Spleen (tissue), 13 donors: ENCODE data around the gene CHURC1. TPM values are rescaled to one million over a fixed set of nuclear protein-coding genes. Genes with fewer than 3 reads are reported as not detected.
A peak's percentile ranks its signal among the peaks of the same experiment; 100 is the strongest.

ENCODE experiments used
- DNase-seq: peaks from one replicate; pipeline ENCODE4 v3.0.0-alpha.2; 2020
- H3K27ac ChIP-seq, 8 donors: fragments of 200-600 bp; sonication (generic) in 7 of 8; 1 replicate in 4 of 8; 2 replicates in 4 of 8; pipeline versions ENCODE4 v1.5.0 to v1.8.0; 2016 to 2021; ENCODE audit warnings: inconsistent platforms in 4 of 8, mild to moderate bottlenecking in 4 of 8, moderate library complexity in 1 of 8
- H3K27me3 ChIP-seq, 7 donors: fragments of 200-600 bp; sonication (generic) in 6 of 7; replicated peaks in 1 of 7; 1 replicate in 4 of 7; 2 replicates in 3 of 7; pipeline versions ENCODE4 v1.5.0 to v1.8.0; 2016 to 2021; ENCODE audit warnings: inconsistent platforms in 3 of 7, mild to moderate bottlenecking in 1 of 7
- H3K36me3 ChIP-seq, 6 donors: fragments of 200-600 bp; sonication (generic) in 5 of 6; 1 replicate in 4 of 6; 2 replicates in 2 of 6; pipeline versions ENCODE4 v1.5.0 to v1.8.0; 2016 to 2021; ENCODE audit warnings: inconsistent platforms in 2 of 6
- H3K4me1 ChIP-seq, 6 donors: fragments of 200-600 bp; sonication (generic) in 5 of 6; 1 replicate in 3 of 6; 2 replicates in 3 of 6; pipeline versions ENCODE4 v1.5.0 to v1.8.0; 2016 to 2021; ENCODE audit warnings: inconsistent platforms in 3 of 6
- H3K4me3 ChIP-seq, 8 donors: fragments of 200-600 bp; sonication (generic) in 7 of 8; 1 replicate in 4 of 8; 2 replicates in 4 of 8; pipeline versions ENCODE4 v1.5.0 to v1.8.0; 2016 to 2021; ENCODE audit warnings: inconsistent platforms in 4 of 8, mild to moderate bottlenecking in 4 of 8, moderate library complexity in 2 of 8
- H3K9me3 ChIP-seq, 8 donors: fragments of 200-600 bp; sonication (generic) in 7 of 8; 1 replicate in 4 of 8; 2 replicates in 4 of 8; pipeline versions ENCODE4 v1.5.0 to v1.8.0; 2016 to 2021; ENCODE audit warnings: inconsistent platforms in 4 of 8
- POLR2A ChIP-seq, 3 donors: fragments of 450-650 bp; IDR thresholded peaks; one replicate each; pipeline ENCODE4 v1.5.1; 2017; ENCODE audit warnings: antibody characterized with exemption in 3 of 3, mild to moderate bottlenecking in 1 of 3
- POLR2AphosphoS5 ChIP-seq, 3 donors: sonication (generic); formaldehyde crosslinking; IDR thresholded peaks; one replicate each; pipeline ENCODE4 v1.5.1; 2017; ENCODE audit warnings: antibody characterized with exemption in 3 of 3
- WGBS, 5 donors: extraction: QIAGEN DNeasy Blood & Tissue Kit in 3 of 5; methylation state at CpG; one replicate each; pipeline versions ENCODE4 v1.1.5 to v1.1.7; 2013 to 2018; 5-methylcytosine and 5-hydroxymethylcytosine counted together
- intact Hi-C: fragments of 100-400 bp; cut with DNase I; formaldehyde crosslinking; loops from one replicate; pipeline ENCODE4 v1.15.0; 2023; ENCODE audit warnings: low total_unique reads
- long read RNA-seq, 2 donors: transcript quantifications; one replicate each; lab custom pipeline, GENCODE V29; 2026
- polyA plus RNA-seq, 3 donors: library from polyadenylated mRNA; stranded (reverse); fragments of 200-250 nt; gene quantifications; one replicate each; pipeline ENCODE4 v1.2.1, GENCODE V29; 2013
- total RNA-seq, 7 donors: library from RNA; depleted of rRNA in 3 of 7; stranded (reverse); fragments of >200 nt in 3 of 7; fragmentation: NEBNext Ultra II Directional in 4 of 7; extraction: Animal tissue kit (Norgen Biotek cat#: 25700) in 4 of 7; gene quantifications; one replicate each; pipeline versions ENCODE4 v1.1.0 to v1.2.1, GENCODE V29; 2016 to 2021
- TF ChIP-seq, protein P1 (sequence below), 11 experiments: fragments of 200-600 bp in 7 of 11; fragments of 450-650 bp in 4 of 11; sonication (generic) in 4 of 11; IDR thresholded peaks in 8 of 11; conservative IDR thresholded peaks in 3 of 11; 1 replicate in 7 of 11; 2 replicates in 4 of 11; pipeline versions ENCODE4 v1.4.0 to v1.8.0; 2016 to 2021; ENCODE audit warnings: antibody characterized with exemption in 11 of 11, inconsistent platforms in 4 of 11, mild to moderate bottlenecking in 1 of 11
- donor health status: healthy with polysubstance abuse.
- donor health status: DM: no; HTN: no; CAD: no; lungs with moderate emphysema.
- donor health status: DM: no; HTN: no; CAD: no.
- donor health status: Bipolar disorder and iron deficiency.
- donor health status: healthy.
- donor health status: DM: no; HTN: no; CAD: no.
- donor health status: DM: yes; HTN: yes; CAD: no.

The CHURC1 gene
- total RNA-seq (100 to 1,000 TPM in 3 of 7 donors, 10 to 100 TPM in 4; 59.2 to 135 (median 81.3) TPM), polyA plus RNA-seq (10 to 100 TPM; 34.0 to 41.3 (median 40.7) TPM)
- long read RNA-seq, donor 1, transcript CHURC1-203 (4 exons, 2,629 nt): major isoform, 37 of 50 reads
- long read RNA-seq, donor 1, transcript CHURC1-208 (4 exons, 3,615 nt): minor isoform, 7 of 50 reads
- long read RNA-seq, donor 1, transcript CHURC1-202 (3 exons, 439 nt): minor isoform, 5 of 50 reads
- long read RNA-seq, donor 1, partial matches to known transcripts: 0 of 50 reads
- long read RNA-seq, donor 1, other reads (novel, unspliced or antisense): 0 of 50 reads
- long read RNA-seq, donor 2, transcript CHURC1-203 (4 exons, 2,629 nt): major isoform, 40 of 43 reads
- long read RNA-seq, donor 2, partial matches to known transcripts: 0 of 43 reads
- long read RNA-seq, donor 2, other reads (novel, unspliced or antisense): 0 of 43 reads

DNA sequence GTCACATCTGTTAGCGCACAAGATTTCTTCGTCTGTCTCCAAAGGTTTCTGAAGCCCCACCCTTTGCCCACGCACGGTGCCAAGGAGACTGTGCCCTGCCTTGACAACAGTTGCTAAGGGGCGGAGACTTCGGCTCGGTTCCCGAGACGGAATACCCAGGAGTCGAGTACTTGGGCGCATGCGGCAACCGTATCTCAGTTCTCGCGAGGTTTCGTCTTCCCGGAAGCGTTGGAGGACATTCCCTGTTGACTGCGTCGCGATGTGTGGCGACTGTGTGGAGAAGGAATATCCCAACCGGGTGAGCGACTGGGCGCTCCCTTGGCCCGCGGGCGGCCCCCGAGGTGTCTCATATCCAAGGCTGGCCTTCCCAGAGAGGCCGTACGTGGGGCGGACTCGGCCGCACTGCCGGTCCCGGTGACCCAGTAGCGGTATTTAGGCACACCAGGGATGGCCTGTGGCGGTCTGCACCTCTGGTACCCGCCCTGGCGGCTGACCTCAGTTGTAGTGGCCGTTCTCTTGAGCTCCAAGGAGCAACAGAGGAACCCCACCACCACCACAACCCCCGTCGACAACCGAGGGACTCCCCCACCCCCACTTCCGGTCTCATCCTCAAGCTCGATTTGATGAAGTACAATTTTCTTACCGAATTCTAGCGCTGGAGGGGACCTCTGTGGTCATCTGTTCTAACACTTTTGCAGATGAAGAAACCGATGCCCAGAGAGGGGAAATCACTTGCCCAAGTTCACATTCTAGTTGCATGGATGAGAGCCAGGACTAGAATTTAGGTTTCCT is at the start of gene CHURC1:
Gene CHURC1 (plus strand): TSS at position 219 of the 792 bp plus-strand sequence. CDS start 41 bp downstream, at position 260.
- TF ChIP-seq POLR2AphosphoS5 (IDR thresholded peaks at IDR 0.05): peak; percentile 95 to 99 (median 95)
- peak in 1 of 3 donors; percentile 81 for TF ChIP-seq POLR2A (IDR thresholded peaks at IDR 0.05)
- TF ChIP-seq, protein P1, sequence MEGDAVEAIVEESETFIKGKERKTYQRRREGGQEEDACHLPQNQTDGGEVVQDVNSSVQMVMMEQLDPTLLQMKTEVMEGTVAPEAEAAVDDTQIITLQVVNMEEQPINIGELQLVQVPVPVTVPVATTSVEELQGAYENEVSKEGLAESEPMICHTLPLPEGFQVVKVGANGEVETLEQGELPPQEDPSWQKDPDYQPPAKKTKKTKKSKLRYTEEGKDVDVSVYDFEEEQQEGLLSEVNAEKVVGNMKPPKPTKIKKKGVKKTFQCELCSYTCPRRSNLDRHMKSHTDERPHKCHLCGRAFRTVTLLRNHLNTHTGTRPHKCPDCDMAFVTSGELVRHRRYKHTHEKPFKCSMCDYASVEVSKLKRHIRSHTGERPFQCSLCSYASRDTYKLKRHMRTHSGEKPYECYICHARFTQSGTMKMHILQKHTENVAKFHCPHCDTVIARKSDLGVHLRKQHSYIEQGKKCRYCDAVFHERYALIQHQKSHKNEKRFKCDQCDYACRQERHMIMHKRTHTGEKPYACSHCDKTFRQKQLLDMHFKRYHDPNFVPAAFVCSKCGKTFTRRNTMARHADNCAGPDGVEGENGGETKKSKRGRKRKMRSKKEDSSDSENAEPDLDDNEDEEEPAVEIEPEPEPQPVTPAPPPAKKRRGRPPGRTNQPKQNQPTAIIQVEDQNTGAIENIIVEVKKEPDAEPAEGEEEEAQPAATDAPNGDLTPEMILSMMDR (IDR thresholded peaks at IDR 0.05 in 8 of 11, conservative IDR thresholded peaks at IDR 0.05 in 3 of 11): peak in 1 of 11 experiments; percentile 25
- peak; percentile 98 for DNase-seq
- Histone ChIP-seq H3K4me3 (peak within 1 kb of the TSS; percentile 68 to 89 (median 84)), H3K27me3 (no peaks in the 10 kb centered on the region), H3K9me3 (no peaks in the 10 kb centered on the region), H3K36me3 (peaks cover 0 to 9% (median 0%) of the 10 kb centered on the region in 6 donors), H3K4me1 (peaks cover 21 to 55% (median 45%) of the 10 kb centered on the region in 6 donors), H3K27ac (peak within 1 kb of the TSS; percentile 96 to 99 (median 98))
- 0 to 1% (median 0%) methylated on average over 26 to 49 of the region's 49 CpGs for WGBS, 5 donors
- intact Hi-C loops: no loop called here

DNA sequence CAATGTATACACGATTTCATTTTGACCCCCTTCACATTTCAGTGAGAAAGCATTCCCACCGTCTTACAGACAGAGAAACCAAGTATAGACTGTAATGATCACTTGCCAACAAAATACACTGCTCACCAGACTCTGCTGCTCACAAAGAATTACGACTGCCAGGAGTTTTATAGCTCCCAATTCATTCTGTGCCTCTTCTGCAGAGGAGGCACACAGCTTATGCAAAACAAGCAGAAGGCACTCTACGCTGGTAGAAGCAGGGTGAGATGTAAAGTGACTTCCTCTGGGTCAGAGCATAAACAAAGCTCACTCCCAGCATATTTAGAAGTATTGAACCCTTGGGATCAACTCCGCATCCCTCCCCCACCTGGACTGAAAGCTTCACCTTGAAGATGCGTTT is 49.1 kb upstream of the CHURC1 start:
- no peaks in the 10 kb centered on the region for H3K9me3 ChIP-seq
- no peaks in the 10 kb centered on the region for H3K27me3 ChIP-seq
- intact Hi-C loops: no loop called here
- no peak overlapping the region for H3K4me3 ChIP-seq
- TF ChIP-seq, protein P1 (IDR thresholded peaks at IDR 0.05 in 8 of 11, conservative IDR thresholded peaks at IDR 0.05 in 3 of 11): no peak
- no peak for TF ChIP-seq POLR2AphosphoS5 (IDR thresholded peaks at IDR 0.05)
- no peak for TF ChIP-seq POLR2A (IDR thresholded peaks at IDR 0.05)
- 61 to 93% (median 83%) methylated on average over 6 of the region's 6 CpGs for WGBS, 5 donors
- no peak overlapping the region for H3K27ac ChIP-seq
- DNase-seq: no peak
- no peaks in the 10 kb centered on the region for H3K36me3 ChIP-seq
- peaks cover 0 to 7% (median 4%) of the 10 kb centered on the region in 6 donors for H3K4me1 ChIP-seq

DNA sequence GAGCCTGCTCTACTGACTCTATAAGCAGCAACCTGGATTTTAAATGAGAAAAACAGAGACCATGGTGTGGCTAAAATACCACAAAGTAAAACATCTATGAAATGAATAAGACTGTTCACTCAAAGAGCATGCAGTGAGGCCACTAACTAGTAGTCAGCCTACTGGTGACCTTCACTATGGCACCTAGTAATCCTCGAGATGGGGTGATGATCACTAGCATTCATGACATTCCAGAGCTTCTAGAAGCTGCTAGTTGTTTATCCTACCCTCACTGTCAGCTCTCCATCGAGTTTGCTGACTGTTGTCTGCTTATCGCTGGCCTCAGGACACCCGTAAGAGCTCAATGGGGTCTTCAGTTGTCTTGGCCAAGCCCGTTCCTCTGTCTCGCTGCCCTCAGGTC is 48.3 kb upstream of the CHURC1 start:
- Histone ChIP-seq H3K4me3 (no peak overlapping the region), H3K27ac (no peak overlapping the region), H3K36me3 (no peaks in the 10 kb centered on the region), H3K27me3 (no peaks in the 10 kb centered on the region), H3K9me3 (no peaks in the 10 kb centered on the region), H3K4me1 (peaks cover 0 to 11% (median 8%) of the 10 kb centered on the region in 6 donors)
- DNase-seq: no peak
- TF ChIP-seq, protein P1 (IDR thresholded peaks at IDR 0.05 in 8 of 11, conservative IDR thresholded peaks at IDR 0.05 in 3 of 11): no peak
- TF ChIP-seq POLR2AphosphoS5 (IDR thresholded peaks at IDR 0.05): no peak
- intact Hi-C loops: no loop called here
- 77 to 83% (median 81%) methylated on average over 6 of the region's 6 CpGs for WGBS, 5 donors
